NB4 (cell line): Measurements from ENCODE around the gene PRR11.

ENCODE experiments used
- CTCF ChIP-seq: IDR thresholded peaks from one replicate; pipeline ENCODE4 v1.5.1; 2012; ENCODE audit warnings: low read depth, low read length
- MAX ChIP-seq: IDR thresholded peaks from 2 replicates; pipeline ENCODE4 v1.6.1; 2011; ENCODE audit warnings: low read depth, low read length
- MYC ChIP-seq: IDR thresholded peaks from 2 replicates; pipeline ENCODE4 v1.6.1; 2011; ENCODE audit warnings: low read depth, low read length
- POLR2A ChIP-seq: IDR thresholded peaks from 2 replicates; pipeline ENCODE4 v1.6.1; 2011; ENCODE audit warnings: mild to moderate bottlenecking; ENCODE audit not compliant: insufficient read length; ENCODE audit errors: extremely low read depth

GRCh38 chr17:59199398-59199797 lies 43.9 kb downstream of the PRR11 start:
- TF ChIP-seq CTCF (no peak), POLR2A (no peak), MAX (no peak), MYC (no peak)
